Activated CD4-positive, alpha-beta memory T cell treated with anti-CD3 and anti-CD28 coated beads for 36 hours (primary cell): Measurements from ENCODE around the gene NEURL1B. TPM values are rescaled to one million over a fixed set of nuclear protein-coding genes. Genes with fewer than 3 reads are reported as not detected.

Source experiments
- CTCF ChIA-PET: fragments of 350-600 bp; sonication (Branson Sonifier 250); formaldehyde crosslinking; loops from one replicate; lab custom pipeline; 2021; ENCODE audit warnings: antibody characterized with exemption, inconsistent platforms; lab: Charles Lee
- POLR2A ChIA-PET: fragments of 350-600 bp; sonication (Branson Sonifier 250); formaldehyde crosslinking; loops from one replicate; lab custom pipeline; 2021; ENCODE audit warnings: antibody characterized with exemption; lab: Charles Lee
- DNase-seq: peaks from one replicate; pipeline ENCODE4 v3.0.0-alpha.2; 2020
- H3K27ac Mint-ChIP-seq: one replicate; pipeline ENCODE4 v1.8.0; 2021; ENCODE audit warnings: mixed read lengths
- H3K27me3 Mint-ChIP-seq: one replicate; pipeline ENCODE4 v1.8.0; 2021; ENCODE audit warnings: mixed read lengths
- H3K36me3 Mint-ChIP-seq: one replicate; pipeline ENCODE4 v1.8.0; 2021; ENCODE audit warnings: mixed read lengths
- H3K4me1 Mint-ChIP-seq: one replicate; pipeline ENCODE4 v1.8.0; 2021; ENCODE audit warnings: low read depth, mixed read lengths
- H3K4me3 Mint-ChIP-seq: one replicate; pipeline ENCODE4 v1.8.0; 2021; ENCODE audit warnings: mild to moderate bottlenecking, mixed read lengths
- H3K9me3 Mint-ChIP-seq: one replicate; pipeline ENCODE4 v1.8.0; 2021; ENCODE audit warnings: mixed read lengths
- intact Hi-C: fragments of 100-400 bp; cut with micrococcal nuclease; formaldehyde crosslinking; loops from one replicate; pipeline ENCODE4 v1.15.1; 2023
- total RNA-seq, 2 experiments: library from RNA; stranded (reverse); gene quantifications; one replicate each; pipeline ENCODE4 v1.2.3, GENCODE V29; 2021

The NEURL1B gene
- total RNA-seq, 2 experiments from 2014 or later = 0.29 to 0.38 TPM

DNA sequence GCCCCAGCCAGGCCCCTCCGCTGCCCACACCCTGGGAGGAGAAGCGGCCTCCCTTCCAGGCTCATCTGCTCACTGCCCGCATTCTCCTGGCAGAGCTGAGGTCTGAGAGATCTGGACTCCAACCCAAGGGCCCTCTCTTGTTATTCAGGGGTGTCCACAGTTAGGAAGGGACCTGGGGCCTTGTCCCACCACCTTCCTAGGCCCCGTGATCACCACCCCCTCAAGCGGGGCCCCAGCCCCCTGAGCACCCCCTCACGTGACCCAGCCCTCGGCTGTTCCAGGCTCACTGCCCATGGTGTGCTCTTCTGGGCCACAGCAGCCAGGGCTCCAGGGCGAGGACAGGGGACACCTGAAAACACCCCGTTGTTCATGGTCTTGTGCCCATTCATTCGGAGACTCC is 48.7 kb downstream of the NEURL1B start:
- ChIA-PET POLR2A (interaction anchor here (0.6 kb wide), 1 partner anchor 242 kb away, joined by 5 read pairs; no protein-coding TSS in a partner anchor), CTCF (interaction anchor here (0.6 kb wide), 1 partner anchor 278 kb away, joined by 4 read pairs; no protein-coding TSS in a partner anchor)
- no peak for DNase-seq
- peaks cover 12% of the 10 kb centered on the region for H3K4me1 Mint-ChIP-seq
- H3K36me3 Mint-ChIP-seq = no peaks in the 10 kb centered on the region
- no peaks in the 10 kb centered on the region for H3K27me3 Mint-ChIP-seq
- intact Hi-C loops = no loop called here
- H3K9me3 Mint-ChIP-seq = no peaks in the 10 kb centered on the region
- H3K27ac Mint-ChIP-seq = no peak overlapping the region
- H3K4me3 Mint-ChIP-seq = no peak overlapping the region

DNA sequence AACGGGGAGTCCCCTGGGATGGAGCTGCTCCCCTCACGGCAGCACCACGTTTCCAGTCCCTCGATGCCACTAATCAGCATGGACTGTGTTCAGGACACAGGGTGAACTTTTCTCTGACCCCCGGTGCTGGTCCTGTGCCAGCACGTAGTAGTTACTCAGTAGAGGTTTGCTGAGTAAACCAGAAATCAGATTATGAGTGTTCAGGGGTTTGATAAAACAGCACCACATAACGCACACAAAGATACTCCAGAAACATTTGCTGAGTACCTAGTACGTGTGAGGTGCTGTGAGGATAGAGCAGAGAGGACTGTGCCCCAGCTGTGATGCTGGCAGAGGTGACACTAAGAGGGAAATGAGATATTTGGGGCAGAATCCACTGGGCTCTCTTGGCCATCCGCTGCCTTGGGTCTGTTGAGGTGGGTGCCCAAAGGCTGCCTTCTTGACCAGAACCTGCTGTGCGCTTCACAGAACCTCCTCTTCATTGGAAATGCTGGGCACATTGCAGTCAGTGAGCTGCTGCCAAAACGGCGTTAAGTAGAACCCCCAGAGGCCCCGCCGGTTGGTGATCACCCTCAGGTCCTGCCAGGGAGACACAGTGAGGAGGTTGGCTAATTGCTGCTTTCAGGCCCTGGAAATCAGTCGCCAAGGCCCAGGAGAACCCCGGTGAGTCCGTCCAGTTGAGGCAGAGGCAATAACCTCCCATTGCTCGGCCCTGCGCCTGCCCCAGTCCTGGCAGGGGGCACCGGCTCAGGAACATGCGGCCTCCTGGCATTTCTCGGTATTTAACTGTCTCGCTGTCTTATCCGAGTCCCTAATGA is 49.4 kb downstream of the NEURL1B start:
- intact Hi-C loops = no loop called here
- POLR2A ChIA-PET = interaction anchor here (0.6 kb wide), 1 partner anchor 243 kb away, joined by 5 read pairs; no protein-coding TSS in a partner anchor

DNA sequence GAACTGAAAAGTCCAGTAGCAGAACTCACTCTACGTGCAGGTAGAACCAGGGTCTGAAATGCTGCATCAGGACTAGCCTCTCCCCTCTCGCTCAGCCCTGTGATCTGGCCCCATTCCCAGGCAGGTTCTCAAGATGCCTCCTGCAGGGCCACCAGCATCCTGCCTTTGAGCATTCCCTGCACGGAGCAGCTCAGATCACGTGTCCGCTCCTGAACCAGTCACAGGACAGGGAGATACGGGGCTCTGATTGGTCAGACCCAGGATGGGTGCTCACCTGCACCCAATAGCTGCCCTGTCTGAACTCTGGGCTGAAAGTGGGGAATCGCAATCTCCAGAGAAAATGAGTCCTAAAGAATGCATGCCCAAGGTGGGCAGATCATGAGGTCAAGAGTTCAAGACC is 50.8 kb downstream of the NEURL1B start:
- peaks cover 13% of the 10 kb centered on the region for H3K4me1 Mint-ChIP-seq
- no peaks in the 10 kb centered on the region for H3K36me3 Mint-ChIP-seq
- POLR2A ChIA-PET = no interaction called here
- CTCF ChIA-PET = interaction anchor here (0.8 to 1.0 kb wide), 2 partner anchors 212 to 241 kb away, joined by 4 read pairs; no protein-coding TSS in a partner anchor
- no peak overlapping the region for H3K4me3 Mint-ChIP-seq
- no peak overlapping the region for H3K27ac Mint-ChIP-seq
- DNase-seq = no peak
- intact Hi-C loops = no loop called here
- no peaks in the 10 kb centered on the region for H3K9me3 Mint-ChIP-seq
- H3K27me3 Mint-ChIP-seq = no peaks in the 10 kb centered on the region

More for the DNA sequence above, 49.4 kb downstream of the NEURL1B start:
- Mint-ChIP-seq H3K9me3 (no peaks in the 10 kb centered on the region), H3K4me3 (no peak overlapping the region), H3K27me3 (no peaks in the 10 kb centered on the region), H3K4me1 (peaks cover 12% of the 10 kb centered on the region), H3K27ac (no peak overlapping the region), H3K36me3 (no peaks in the 10 kb centered on the region)
- CTCF ChIA-PET = interaction anchor here (0.6 kb wide), 1 partner anchor 278 kb away, joined by 4 read pairs; no protein-coding TSS in a partner anchor
- DNase-seq = peak; percentile 57

DNA sequence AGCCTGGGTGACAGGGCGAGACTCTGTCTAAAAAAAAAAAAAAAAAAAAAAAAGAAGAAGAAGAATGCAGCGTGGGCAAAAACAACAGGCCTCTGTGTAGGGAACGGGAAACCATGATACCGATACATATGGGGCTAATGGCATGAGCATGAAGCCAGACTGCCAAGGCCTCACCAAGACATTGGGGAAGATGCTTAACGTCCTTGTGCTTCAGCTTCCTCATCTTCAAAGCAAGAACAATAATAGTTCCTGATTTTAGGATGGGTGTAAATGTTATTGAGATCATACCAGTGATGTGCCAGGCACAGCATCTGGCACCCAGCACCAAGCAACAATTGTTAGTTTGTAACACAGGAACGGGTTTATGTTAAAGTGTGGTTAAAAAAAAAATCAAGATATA is 51.4 kb downstream of the NEURL1B start:
- no peak for DNase-seq
- no peaks in the 10 kb centered on the region for H3K9me3 Mint-ChIP-seq

DNA sequence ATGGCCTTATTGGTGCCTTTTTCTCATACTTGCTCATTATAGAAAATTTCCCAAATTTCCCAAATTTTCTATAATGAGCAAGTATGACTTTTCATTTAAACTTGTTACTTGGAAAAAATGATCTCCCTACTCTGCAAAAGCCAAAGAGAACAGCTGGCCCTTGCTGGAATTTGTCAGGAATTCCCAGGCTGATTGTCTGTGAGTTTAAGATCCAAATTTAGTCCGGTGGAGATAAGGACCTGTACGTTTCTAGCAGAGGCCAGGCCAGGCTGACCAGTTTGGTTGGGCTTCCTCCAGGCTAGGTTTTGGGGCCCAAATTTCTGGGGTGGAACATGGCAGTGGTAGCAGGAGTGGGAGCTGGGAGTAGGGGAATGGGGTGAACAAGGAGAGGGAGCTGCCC is 51.9 kb downstream of the NEURL1B start:
- CTCF ChIA-PET = interaction anchor here (0.6 to 1.0 kb wide), 2 partner anchors 208 to 242 kb away, joined by 4 to 5 read pairs; no protein-coding TSS in a partner anchor
- H3K4me1 Mint-ChIP-seq = peaks cover 20% of the 10 kb centered on the region
- intact Hi-C loops = no loop called here

More for the DNA sequence above, 51.4 kb downstream of the NEURL1B start:
- H3K4me3 Mint-ChIP-seq = no peak overlapping the region
- H3K4me1 Mint-ChIP-seq = peaks cover 17% of the 10 kb centered on the region
- ChIA-PET CTCF (interaction anchor here (0.6 to 1.0 kb wide), 3 partner anchors 207 to 241 kb away, joined by 4 to 5 read pairs (median 4); no protein-coding TSS in a partner anchor), POLR2A (no interaction called here)
- H3K36me3 Mint-ChIP-seq = no peaks in the 10 kb centered on the region
- intact Hi-C loops = no loop called here
- H3K27me3 Mint-ChIP-seq = no peaks in the 10 kb centered on the region
- H3K27ac Mint-ChIP-seq = no peak overlapping the region

DNA sequence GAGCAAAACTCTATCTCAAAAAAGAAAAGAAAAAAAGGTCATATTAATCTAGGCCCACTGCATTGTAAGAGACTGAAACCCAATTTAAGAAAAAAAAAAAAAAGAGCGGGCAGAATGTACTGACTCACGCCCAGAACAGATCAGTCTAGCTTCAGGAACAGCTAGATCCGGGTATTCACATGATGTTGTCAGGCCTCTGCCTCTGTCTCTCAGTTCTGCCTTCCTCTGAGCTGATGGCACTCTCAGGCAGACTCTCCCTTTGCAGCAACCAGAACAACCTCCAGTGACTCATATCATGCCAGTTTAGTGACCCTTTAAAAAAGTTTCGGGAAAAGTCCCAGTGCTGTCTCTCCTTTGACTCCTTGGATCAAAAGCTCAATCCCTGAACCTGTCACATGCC is 53.0 kb downstream of the NEURL1B start:
- intact Hi-C loops = no loop called here
- Mint-ChIP-seq H3K4me1 (peaks cover 15% of the 10 kb centered on the region), H3K27ac (no peak overlapping the region), H3K36me3 (no peaks in the 10 kb centered on the region), H3K4me3 (no peak overlapping the region), H3K27me3 (no peaks in the 10 kb centered on the region), H3K9me3 (no peaks in the 10 kb centered on the region)
- DNase-seq = no peak
- ChIA-PET CTCF (interaction anchor here (6.1 kb wide), 1 partner anchor 19 kb away, joined by 37 read pairs; no protein-coding TSS in a partner anchor), POLR2A (no interaction called here)

More for the DNA sequence above, 51.9 kb downstream of the NEURL1B start:
- POLR2A ChIA-PET = no interaction called here
- Mint-ChIP-seq H3K36me3 (no peaks in the 10 kb centered on the region), H3K27me3 (no peaks in the 10 kb centered on the region), H3K9me3 (no peaks in the 10 kb centered on the region), H3K4me3 (no peak overlapping the region), H3K27ac (no peak overlapping the region)
- DNase-seq = no peak

DNA sequence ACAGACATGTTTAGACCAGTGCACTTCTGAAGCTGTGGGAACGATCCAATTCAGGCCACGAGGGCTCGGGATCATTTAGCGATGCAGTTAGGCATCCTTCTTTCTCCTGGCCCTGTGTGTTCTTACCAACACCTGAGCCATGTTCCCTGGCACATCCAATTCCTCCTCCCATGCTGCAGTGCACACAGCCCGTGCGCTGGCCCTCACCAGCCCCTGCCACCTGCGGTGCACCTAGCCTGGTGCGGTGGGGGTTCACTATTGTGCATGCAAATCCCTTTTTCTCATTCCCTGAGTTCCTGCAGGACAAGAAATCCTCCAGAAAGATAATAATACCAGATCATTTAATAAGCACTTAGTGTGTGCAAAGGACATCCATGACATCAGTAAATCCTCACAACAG is 53.5 kb downstream of the NEURL1B start:
- Mint-ChIP-seq H3K4me3 (no peak overlapping the region), H3K36me3 (no peaks in the 10 kb centered on the region), H3K27ac (no peak overlapping the region), H3K9me3 (no peaks in the 10 kb centered on the region), H3K27me3 (no peaks in the 10 kb centered on the region), H3K4me1 (peaks cover 15% of the 10 kb centered on the region)
- no peak for DNase-seq
- ChIA-PET POLR2A (no interaction called here), CTCF (interaction anchor here (0.7 to 6.1 kb wide), 4 partner anchors 18 to 213 kb away, joined by 4 to 37 read pairs (median 4); no protein-coding TSS in a partner anchor)
- intact Hi-C loops = no loop called here

DNA sequence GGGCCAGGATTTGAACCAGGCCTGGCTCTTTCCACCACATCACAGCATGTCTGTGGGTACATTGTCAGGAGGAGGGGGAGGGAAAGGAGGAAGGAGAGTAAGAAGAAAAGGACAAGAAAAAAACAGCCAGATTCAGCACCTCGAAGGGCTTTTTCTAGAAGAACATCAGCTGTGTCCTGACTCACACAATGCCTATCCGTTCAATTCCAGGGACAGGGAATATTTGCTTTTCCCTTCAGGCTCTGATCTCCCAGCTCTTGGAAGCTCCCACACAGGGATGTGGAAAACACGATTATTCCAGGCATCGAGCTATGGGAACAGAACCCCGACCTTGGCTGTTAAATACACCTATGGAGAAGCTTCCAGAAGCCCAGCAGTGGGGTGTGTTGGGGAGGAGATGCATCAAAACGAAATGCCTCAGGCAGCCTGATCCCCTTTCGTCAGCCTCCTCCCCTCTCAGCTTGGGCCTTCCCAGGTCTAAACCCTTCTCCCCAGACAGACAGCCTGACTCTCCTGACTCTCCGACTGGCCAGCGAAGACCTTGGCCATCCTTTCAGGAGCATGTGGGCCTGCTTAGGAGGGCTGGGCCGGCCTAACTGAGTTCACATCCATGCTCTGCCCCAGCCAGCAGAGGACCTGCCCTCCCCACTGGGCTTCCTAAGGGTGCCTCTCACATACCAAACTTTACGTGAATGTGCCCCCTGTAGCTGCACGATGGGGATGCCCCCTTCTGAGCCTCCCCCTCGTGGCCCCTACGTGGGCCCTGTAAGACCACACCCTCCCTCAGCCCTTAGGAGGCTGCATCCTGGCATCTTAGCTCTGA is 54.4 kb downstream of the NEURL1B start:
- Mint-ChIP-seq H3K36me3 (no peaks in the 10 kb centered on the region), H3K27me3 (no peaks in the 10 kb centered on the region), H3K27ac (peak overlapping the region; percentile 28), H3K4me3 (no peak overlapping the region), H3K9me3 (no peaks in the 10 kb centered on the region), H3K4me1 (peaks cover 9% of the 10 kb centered on the region)
- ChIA-PET POLR2A (no interaction called here), CTCF (interaction anchor here (0.6 to 6.1 kb wide), 8 partner anchors 10 to 235 kb away, joined by 3 to 37 read pairs (median 4); no protein-coding TSS in a partner anchor)
- DNase-seq = no peak
- intact Hi-C loops = loop anchor here (5.0 kb wide), 1 partner anchor 53 kb away; the partner anchor contains the start of gene NEURL1B

DNA sequence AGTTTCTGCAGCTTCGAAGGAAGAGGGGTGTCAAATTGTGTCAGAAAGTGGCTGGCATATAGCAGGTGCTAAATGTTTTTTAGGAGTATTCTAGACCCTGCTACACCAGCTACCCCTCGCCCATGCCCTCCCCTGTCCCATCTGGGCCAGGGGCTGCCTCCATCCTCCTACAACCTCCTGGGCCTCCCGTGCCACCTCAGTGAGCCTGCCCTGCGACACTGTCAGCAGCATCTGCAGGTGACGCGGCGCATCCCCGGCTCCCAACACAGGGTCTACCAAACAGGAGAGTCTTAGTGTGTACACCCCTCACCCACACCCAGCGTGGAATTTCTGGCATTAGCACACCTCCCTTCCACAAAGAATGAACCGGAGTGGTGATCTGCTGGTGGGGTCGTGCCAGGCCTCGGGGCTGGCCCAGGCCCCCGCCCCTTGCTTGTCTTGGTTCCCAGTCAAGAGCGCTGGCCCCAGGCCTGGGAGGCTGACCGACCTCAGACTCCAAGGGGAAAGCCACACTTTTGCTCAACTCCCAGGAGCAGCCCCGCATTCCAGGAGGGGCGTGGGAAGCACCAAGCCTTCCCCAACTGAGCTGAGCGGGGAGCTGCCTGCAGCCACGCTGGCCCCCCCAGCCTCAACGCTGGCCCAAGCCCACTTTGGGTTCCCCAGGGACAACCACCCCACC is 55.2 kb downstream of the NEURL1B start:
- no peak for DNase-seq
- POLR2A ChIA-PET = no interaction called here
- peaks cover 9% of the 10 kb centered on the region for H3K4me1 Mint-ChIP-seq
- intact Hi-C loops = loop anchor here (5.0 kb wide), 1 partner anchor 54 kb away; the partner anchor contains the start of gene NEURL1B
- H3K4me3 Mint-ChIP-seq = no peak overlapping the region
- H3K36me3 Mint-ChIP-seq = no peaks in the 10 kb centered on the region
- no peaks in the 10 kb centered on the region for H3K9me3 Mint-ChIP-seq
- H3K27me3 Mint-ChIP-seq = peaks cover 5% of the 10 kb centered on the region
- CTCF ChIA-PET = interaction anchor here (0.7 to 6.1 kb wide), 21 partner anchors 8 to 1277 kb away, joined by 3 to 53 read pairs (median 5); partner anchors contain the start of gene FGF18
- H3K27ac Mint-ChIP-seq = no peak overlapping the region

DNA sequence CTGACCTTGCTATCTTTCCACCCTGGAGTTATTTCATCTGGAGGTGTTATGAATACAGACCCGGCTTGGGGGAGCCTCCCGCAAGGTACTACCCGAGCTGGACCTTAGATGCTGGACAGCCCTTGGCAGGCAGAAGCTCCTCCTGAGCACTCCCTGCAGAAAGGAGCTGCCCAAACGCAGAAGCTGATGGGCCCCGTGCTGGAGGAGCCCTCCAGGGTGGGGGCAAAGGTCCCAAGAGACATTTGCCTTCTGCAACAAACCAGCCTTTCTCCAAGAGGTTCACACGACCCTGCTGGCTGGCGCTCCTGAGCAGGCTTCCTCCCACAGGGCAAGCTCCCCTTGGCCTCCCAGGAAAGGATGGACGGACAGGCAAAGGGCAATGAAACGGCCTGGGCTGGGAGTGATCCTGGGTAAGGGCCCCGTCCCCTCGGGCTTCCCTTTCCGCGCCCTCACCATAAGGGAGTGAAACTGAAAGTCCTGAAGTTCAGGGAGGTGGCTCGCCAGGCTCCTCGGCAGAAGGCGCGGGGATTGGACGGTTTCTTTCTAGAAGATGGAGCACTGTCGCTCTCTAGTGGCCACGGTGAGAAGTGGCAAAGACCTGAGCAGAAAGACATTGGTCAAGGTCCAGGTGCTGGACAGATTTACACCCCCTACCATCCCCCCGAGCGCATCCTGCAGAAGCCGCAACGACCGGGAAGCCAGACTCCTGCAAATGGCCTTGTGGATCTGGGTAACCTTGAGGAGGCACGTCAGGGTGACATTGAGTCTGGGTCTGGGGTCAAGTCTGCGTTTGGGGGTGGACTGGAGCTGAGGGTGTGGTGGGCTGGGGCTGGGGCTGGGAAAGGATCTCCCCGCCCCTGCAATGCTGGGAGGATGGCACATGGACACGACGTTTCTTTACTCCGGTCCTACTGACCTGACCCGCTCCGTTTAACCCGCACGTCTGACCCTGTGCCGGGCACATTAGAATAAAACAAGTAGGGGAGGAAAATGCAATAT is 56.4 kb downstream of the NEURL1B start:
- DNase-seq = peak; percentile 88
- Mint-ChIP-seq H3K4me3 (peak overlapping the region; percentile 76), H3K4me1 (peaks cover 13% of the 10 kb centered on the region), H3K9me3 (no peaks in the 10 kb centered on the region), H3K27ac (peak overlapping the region; percentile 54), H3K27me3 (peaks cover 12% of the 10 kb centered on the region), H3K36me3 (no peaks in the 10 kb centered on the region)
- intact Hi-C loops = loop anchor here (1.0 to 5.0 kb wide), 3 partner anchors 55 to 235 kb away; partner anchors contain the start of gene NEURL1B
- POLR2A ChIA-PET = no interaction called here
- CTCF ChIA-PET = interaction anchor here (0.6 to 6.1 kb wide), 37 partner anchors 9 to 1279 kb away, joined by 3 to 53 read pairs (median 3); partner anchors contain the start of genes FGF18 and RPL26L1
